AG04450 (cell line): ENCODE results near the gene LARGE2. TPM values are rescaled to one million over a fixed set of nuclear protein-coding genes. Genes with fewer than 3 reads are reported as not detected.

ENCODE experiments used
- CTCF ChIA-PET: fragments of 300-600, 350-600 bp; formaldehyde crosslinking; extraction: SDS; loops from one replicate; lab custom pipeline; 2022; ENCODE audit warnings: antibody characterized with exemption, inconsistent platforms; lab: Charles Lee
- POLR2A ChIA-PET: fragments of 350-600 bp; formaldehyde crosslinking; extraction: SDS; loops from one replicate; lab custom pipeline; 2021; ENCODE audit warnings: antibody characterized with exemption, inconsistent platforms; lab: Yijun Ruan, JAX
- DNase-seq: peaks from one replicate; pipeline ENCODE4 v3.0.0-alpha.2; 2011; ENCODE audit warnings: low read depth, low spot score
- H3K27ac ChIP-seq: one replicate; pipeline ENCODE4 v1.5.1; 2012; ENCODE audit warnings: low read depth, low read length, control low read depth
- H3K27me3 ChIP-seq: one replicate; pipeline ENCODE4 v1.6.0; 2012; ENCODE audit warnings: low read length; ENCODE audit not compliant: control insufficient read depth, insufficient read depth
- H3K4me3 ChIP-seq: 2 replicates; pipeline ENCODE4 v1.5.1; 2011; ENCODE audit warnings: mild to moderate bottlenecking, low read depth, low read length, control low read depth
- H3K9me3 ChIP-seq: 2 replicates; pipeline ENCODE4 v1.5.1; 2012; ENCODE audit warnings: low read length; ENCODE audit not compliant: control insufficient read depth, insufficient read depth
- polyA plus RNA-seq: library from polyadenylated mRNA; depleted of rRNA; stranded (reverse); fragments of >200 nt; gene quantifications from 2 replicates; pipeline ENCODE4 v1.2.3, GENCODE V29; 2011
- TF ChIP-seq, protein P1 (sequence below): IDR thresholded peaks from 2 replicates; pipeline ENCODE4 v1.5.1; 2011; ENCODE audit warnings: low read depth, low read length, control low read depth, inconsistent platforms

The LARGE2 gene
- polyA plus RNA-seq, 1 experiment, result not detected

DNA sequence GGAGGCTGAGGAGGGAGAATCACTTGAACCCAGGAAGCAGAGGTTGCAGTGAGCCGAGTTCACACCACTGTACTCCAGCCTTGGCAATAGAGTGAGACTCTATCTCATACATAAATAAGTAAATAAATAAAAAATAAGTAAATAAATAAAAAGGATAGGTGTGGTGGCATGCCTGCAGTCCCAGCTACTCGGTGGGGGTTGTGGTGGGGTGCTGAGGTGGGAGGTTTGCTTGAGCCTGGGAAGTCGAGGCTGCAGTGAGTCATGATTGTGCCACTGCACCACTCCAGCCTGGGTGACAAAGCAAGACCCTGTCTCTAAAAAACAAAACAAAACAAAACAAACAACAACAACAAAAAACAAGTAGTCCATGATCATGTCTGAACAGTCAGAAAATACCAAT, 3.1 kb downstream of the LARGE2 start:
- DNase-seq, result no peak
- Histone ChIP-seq H3K27ac (no peak overlapping the region), H3K27me3 (peaks cover 49% of the 10 kb centered on the region), H3K9me3 (peaks cover 3% of the 10 kb centered on the region; the same call in 1 of the 2 replicates), H3K4me3 (no peak overlapping the region)
- TF ChIP-seq, protein P1, sequence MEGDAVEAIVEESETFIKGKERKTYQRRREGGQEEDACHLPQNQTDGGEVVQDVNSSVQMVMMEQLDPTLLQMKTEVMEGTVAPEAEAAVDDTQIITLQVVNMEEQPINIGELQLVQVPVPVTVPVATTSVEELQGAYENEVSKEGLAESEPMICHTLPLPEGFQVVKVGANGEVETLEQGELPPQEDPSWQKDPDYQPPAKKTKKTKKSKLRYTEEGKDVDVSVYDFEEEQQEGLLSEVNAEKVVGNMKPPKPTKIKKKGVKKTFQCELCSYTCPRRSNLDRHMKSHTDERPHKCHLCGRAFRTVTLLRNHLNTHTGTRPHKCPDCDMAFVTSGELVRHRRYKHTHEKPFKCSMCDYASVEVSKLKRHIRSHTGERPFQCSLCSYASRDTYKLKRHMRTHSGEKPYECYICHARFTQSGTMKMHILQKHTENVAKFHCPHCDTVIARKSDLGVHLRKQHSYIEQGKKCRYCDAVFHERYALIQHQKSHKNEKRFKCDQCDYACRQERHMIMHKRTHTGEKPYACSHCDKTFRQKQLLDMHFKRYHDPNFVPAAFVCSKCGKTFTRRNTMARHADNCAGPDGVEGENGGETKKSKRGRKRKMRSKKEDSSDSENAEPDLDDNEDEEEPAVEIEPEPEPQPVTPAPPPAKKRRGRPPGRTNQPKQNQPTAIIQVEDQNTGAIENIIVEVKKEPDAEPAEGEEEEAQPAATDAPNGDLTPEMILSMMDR, result no peak
- CTCF ChIA-PET, result interaction anchor here (1.4 kb wide), 1 partner anchor 39 kb away, joined by 3 read pairs; no protein-coding TSS in a partner anchor
- POLR2A ChIA-PET, result no interaction called here

DNA sequence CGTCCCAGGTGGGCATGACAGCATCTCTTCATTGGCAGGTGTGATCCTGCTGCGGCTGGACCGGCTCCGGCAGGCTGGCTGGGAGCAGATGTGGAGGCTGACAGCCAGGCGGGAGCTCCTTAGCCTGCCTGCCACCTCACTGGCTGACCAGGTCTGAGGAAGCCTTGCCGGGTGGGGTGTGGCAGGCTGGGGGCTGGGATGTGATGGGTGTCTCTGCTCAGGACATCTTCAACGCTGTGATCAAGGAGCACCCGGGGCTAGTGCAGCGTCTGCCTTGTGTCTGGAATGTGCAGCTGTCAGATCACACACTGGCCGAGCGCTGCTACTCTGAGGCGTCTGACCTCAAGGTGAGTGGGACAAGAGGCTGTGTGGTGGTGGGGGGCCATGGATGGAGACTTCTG, 3.5 kb downstream of the LARGE2 start:
- no peak for DNase-seq
- TF ChIP-seq, protein P1, result no peak
- Histone ChIP-seq H3K27ac (no peak overlapping the region), H3K9me3 (peaks cover 3% of the 10 kb centered on the region; the same call in 1 of the 2 replicates), H3K27me3 (peaks cover 48% of the 10 kb centered on the region), H3K4me3 (no peak overlapping the region)
- ChIA-PET CTCF (interaction anchor here (1.4 kb wide), 1 partner anchor 39 kb away, joined by 3 read pairs; no protein-coding TSS in a partner anchor), POLR2A (no interaction called here)

DNA sequence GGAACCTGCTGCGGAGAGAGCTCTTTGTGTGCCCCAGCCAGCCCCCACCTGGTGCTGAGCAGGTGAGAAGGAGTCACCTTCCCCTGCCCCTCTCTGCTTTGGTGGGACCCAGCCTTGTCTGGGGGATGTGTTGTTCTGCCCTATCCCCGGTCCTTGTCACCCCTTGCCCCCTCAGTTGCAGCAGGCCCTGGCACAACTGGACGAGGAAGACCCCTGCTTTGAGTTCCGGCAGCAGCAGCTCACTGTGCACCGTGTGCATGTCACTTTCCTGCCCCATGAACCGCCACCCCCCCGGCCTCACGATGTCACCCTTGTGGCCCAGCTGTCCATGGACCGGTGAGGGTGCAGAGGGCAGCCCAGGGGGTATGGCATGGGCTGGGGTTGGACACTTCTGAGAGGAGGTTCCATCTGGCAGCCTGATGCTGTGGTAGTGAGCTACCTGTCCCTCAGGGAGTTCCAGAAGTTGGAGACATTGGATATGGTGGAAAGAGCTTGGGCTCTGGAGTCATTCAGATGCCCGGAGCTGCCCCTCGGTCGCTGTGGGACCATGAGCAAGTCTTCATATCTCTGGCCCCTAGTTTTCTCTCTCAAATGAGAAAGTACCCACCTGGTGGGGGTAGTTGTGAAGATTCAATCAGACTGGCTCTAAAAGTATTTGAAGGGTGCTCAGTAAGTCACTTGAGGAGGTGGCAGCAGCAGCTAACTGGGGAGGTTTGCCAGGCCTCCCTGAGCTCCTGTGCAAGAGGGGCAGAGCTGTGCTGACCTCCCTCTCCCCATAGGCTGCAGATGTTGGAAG, 4.3 kb downstream of the LARGE2 start:
- H3K9me3 ChIP-seq, result peaks cover 3% of the 10 kb centered on the region; the same call in 1 of the 2 replicates
- ChIA-PET CTCF (interaction anchor here (1.0 to 2.1 kb wide), 2 partner anchors 38 to 54 kb away, joined by 3 to 6 read pairs; no protein-coding TSS in a partner anchor), POLR2A (no interaction called here)
- TF ChIP-seq, protein P1, result no peak
- H3K27me3 ChIP-seq, result peaks cover 40% of the 10 kb centered on the region
- H3K4me3 ChIP-seq, result no peak overlapping the region
- DNase-seq, result no peak
- H3K27ac ChIP-seq, result no peak overlapping the region

DNA sequence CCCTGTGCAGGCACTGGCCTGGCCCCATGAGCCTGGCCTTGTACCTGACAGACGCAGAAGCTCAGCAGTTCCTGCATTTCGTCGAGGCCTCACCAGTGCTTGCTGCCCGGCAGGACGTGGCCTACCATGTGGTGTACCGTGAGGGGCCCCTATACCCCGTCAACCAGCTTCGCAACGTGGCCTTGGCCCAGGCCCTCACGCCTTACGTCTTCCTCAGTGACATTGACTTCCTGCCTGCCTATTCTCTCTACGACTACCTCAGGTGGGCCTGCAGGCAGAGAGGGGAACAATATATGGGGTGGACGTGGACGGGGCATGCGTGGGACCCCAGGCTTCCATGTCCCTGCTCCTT, 4.9 kb downstream of the LARGE2 start:
- Histone ChIP-seq H3K27me3 (peaks cover 35% of the 10 kb centered on the region), H3K9me3 (peaks cover 3% of the 10 kb centered on the region; the same call in 1 of the 2 replicates), H3K27ac (no peak overlapping the region), H3K4me3 (no peak overlapping the region)
- CTCF ChIA-PET, result interaction anchor here (1.0 to 2.1 kb wide), 2 partner anchors 37 to 54 kb away, joined by 3 to 6 read pairs; no protein-coding TSS in a partner anchor
- POLR2A ChIA-PET, result no interaction called here
- TF ChIP-seq, protein P1, result no peak
- no peak for DNase-seq
